GM23338 (cell line): Measurements from ENCODE around the gene NANS. TPM values are rescaled to one million over a fixed set of nuclear protein-coding genes. Genes with fewer than 3 reads are reported as not detected.

Source experiments
- ATAC-seq: fragments of 200-7000 bp; cut with Tn5 transposase; 3 replicates; pipeline ENCODE4 v1.9.1; 2020
- DNase-seq: peaks from one replicate; pipeline ENCODE4 v3.0.0-alpha.2; 2015; ENCODE audit warnings: low spot score
- H2AFZ ChIP-seq: fragments of 200-600 bp; sonication (generic); 2 replicates; pipeline ENCODE4 v1.8.0; 2016; ENCODE audit warnings: antibody characterized with exemption, mild to moderate bottlenecking, moderate library complexity
- H3F3A ChIP-seq: fragments of 200-600 bp; sonication (generic); replicated peaks from 2 replicates; pipeline ENCODE4 v1.8.0; 2017; ENCODE audit warnings: antibody characterized with exemption, mixed run types, low read depth
- H3K27ac ChIP-seq: fragments of 200-600 bp; sonication (generic); 2 replicates; pipeline ENCODE4 v1.6.1; 2016; ENCODE audit warnings: low read depth
- H3K27me3 ChIP-seq: fragments of 200-600 bp; sonication (generic); 2 replicates; pipeline ENCODE4 v1.8.0; 2016; ENCODE audit warnings: mild to moderate bottlenecking, mixed run types, moderate library complexity; ENCODE audit not compliant: insufficient read depth
- H3K36me3 ChIP-seq: fragments of 200-600 bp; sonication (generic); 2 replicates; pipeline ENCODE4 v1.8.0; 2016; ENCODE audit warnings: mild to moderate bottlenecking; ENCODE audit not compliant: insufficient read depth
- H3K4me1 ChIP-seq: fragments of 200-600 bp; sonication (generic); 2 replicates; pipeline ENCODE4 v1.8.0; 2016; ENCODE audit warnings: mild to moderate bottlenecking, moderate library complexity; ENCODE audit not compliant: insufficient read depth
- H3K4me2 ChIP-seq: fragments of 200-600 bp; sonication (generic); 2 replicates; pipeline ENCODE4 v1.7.1; 2017; ENCODE audit warnings: mixed run types
- H3K4me3 ChIP-seq: fragments of 200-600 bp; sonication (generic); 2 replicates; pipeline ENCODE4 v1.6.1; 2016; ENCODE audit warnings: mixed run types
- H3K79me2 ChIP-seq: fragments of 200-600 bp; sonication (generic); replicated peaks from 2 replicates; pipeline ENCODE4 v1.8.0; 2017; ENCODE audit warnings: mild to moderate bottlenecking; ENCODE audit not compliant: insufficient read depth
- H3K9me2 ChIP-seq: fragments of 200-600 bp; sonication (generic); 2 replicates; pipeline ENCODE4 v1.8.0; 2017; ENCODE audit not compliant: insufficient read depth
- H4K20me1 ChIP-seq: fragments of 200-600 bp; sonication (generic); replicated peaks from 2 replicates; pipeline ENCODE4 v1.8.0; 2017; ENCODE audit warnings: mild to moderate bottlenecking; ENCODE audit not compliant: insufficient read depth
- H3K27ac Mint-ChIP-seq: 2 replicates; pipeline ENCODE4 v1.8.0; 2020; ENCODE audit warnings: inconsistent platforms, mild to moderate bottlenecking, moderate library complexity, mixed read lengths
- H3K27me3 Mint-ChIP-seq: 3 replicates; pipeline ENCODE4 v1.8.0; 2022; ENCODE audit warnings: low read depth, mild to moderate bottlenecking, moderate library complexity, mixed read lengths, inconsistent platforms; ENCODE audit not compliant: insufficient read depth, poor library complexity
- H3K36me3 Mint-ChIP-seq: 3 replicates; pipeline ENCODE4 v1.8.0; 2021; ENCODE audit warnings: low read depth, mild to moderate bottlenecking, inconsistent platforms, moderate library complexity, mixed read lengths
- H3K4me1 Mint-ChIP-seq: 3 replicates; pipeline ENCODE4 v1.8.0; 2020; ENCODE audit warnings: mild to moderate bottlenecking, inconsistent platforms, mixed read lengths
- H3K4me3 Mint-ChIP-seq: 3 replicates; pipeline ENCODE4 v1.8.0; 2021; ENCODE audit warnings: moderate library complexity, mild to moderate bottlenecking, inconsistent platforms, mixed read lengths
- H3K9me3 Mint-ChIP-seq: 3 replicates; pipeline ENCODE4 v1.8.0; 2020; ENCODE audit warnings: moderate library complexity, mild to moderate bottlenecking, inconsistent platforms, mixed read lengths
- EZH2 ChIP-seq: fragments of 200-600 bp; sonication (generic); IDR thresholded peaks from one replicate; pipeline ENCODE4 v1.8.0; 2017; ENCODE audit warnings: antibody characterized with exemption, mild to moderate bottlenecking, low read depth; ENCODE audit not compliant: unreplicated experiment
- EZH2phosphoT487 ChIP-seq: fragments of 200-600 bp; sonication (generic); IDR thresholded peaks from one replicate; pipeline ENCODE4 v1.8.1; 2018; ENCODE audit warnings: antibody characterized with exemption; ENCODE audit not compliant: unreplicated experiment
- JUNB ChIP-seq: IDR thresholded peaks from one replicate; pipeline ENCODE4 v1.6.1; 2016; ENCODE audit warnings: antibody characterized with exemption; ENCODE audit not compliant: unreplicated experiment
- POLR2AphosphoS5 ChIP-seq: IDR thresholded peaks from 2 replicates; pipeline ENCODE4 v1.6.1; 2016; ENCODE audit warnings: antibody characterized with exemption, low read depth
- ZNF114 ChIP-seq: fragments of 250-450 bp; sonication (Bioruptor Pico); IDR thresholded peaks from 2 replicates; pipeline ENCODE4 v1.5.0; 2020; ENCODE audit warnings: mild to moderate bottlenecking, moderate library complexity
- ZNF331 ChIP-seq: fragments of 250-450 bp; sonication (Bioruptor Pico); IDR thresholded peaks from 2 replicates; pipeline ENCODE4 v1.5.0; 2020; ENCODE audit warnings: low read depth, mild to moderate bottlenecking, moderate library complexity
- ZNF462 ChIP-seq: fragments of 250-450 bp; sonication (Bioruptor Pico); IDR thresholded peaks from 2 replicates; pipeline ENCODE4 v1.5.0; 2020; ENCODE audit warnings: mild to moderate bottlenecking, moderate library complexity
- polyA plus RNA-seq: library from polyadenylated mRNA; unstranded; fragments of >200 nt; fragmentation: Nextera tagmentation; extraction: Ambion mirVana; gene quantifications from 2 replicates; pipeline ENCODE4 v1.2.1, GENCODE V29; 2016
- total RNA-seq: library from RNA; depleted of rRNA; stranded (reverse); fragments of >200 nt; shearing (Covaris generic); gene quantifications from 2 replicates; pipeline ENCODE4 v1.2.3, GENCODE V29; 2014
- TF ChIP-seq, protein P1 (sequence below): IDR thresholded peaks from 2 replicates; pipeline ENCODE4 v1.6.1; 2016; ENCODE audit warnings: antibody characterized with exemption

NANS gene
- total and polyA plus RNA-seq, 2 experiments from 2014 or later, result 67.3 to 77.4 TPM

DNA sequence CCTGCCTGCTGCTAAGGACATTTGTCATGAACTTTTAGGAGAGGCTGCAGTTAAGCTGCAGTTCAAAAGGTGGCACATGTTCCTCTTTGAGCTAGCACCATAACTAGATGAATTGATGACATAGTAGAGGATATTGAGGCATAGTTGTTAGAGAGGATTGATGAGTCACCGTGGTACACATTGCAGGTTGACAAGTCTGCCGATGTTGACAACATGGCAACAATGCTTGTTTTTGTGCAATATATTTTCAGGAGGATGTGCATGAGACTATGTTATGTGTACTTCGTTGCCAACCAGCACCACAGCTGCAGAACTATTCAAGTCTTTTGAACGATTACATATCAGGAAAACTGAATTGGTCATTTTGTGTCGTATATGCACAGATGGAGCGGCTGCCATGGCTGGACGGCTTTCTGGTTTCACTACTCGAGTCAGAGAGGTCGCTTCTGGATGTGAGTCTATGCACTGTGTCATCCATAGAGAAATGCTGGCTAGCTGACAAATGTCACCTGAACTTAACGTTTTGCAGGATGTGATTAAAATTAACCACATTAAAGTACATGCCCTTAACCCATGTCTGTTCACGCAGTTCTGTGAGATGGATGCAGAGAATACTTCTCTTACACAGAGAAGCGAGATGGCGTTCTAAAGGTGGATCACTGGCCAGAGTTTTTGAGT lies 49.1 kb upstream of the NANS start (continued):
- TF ChIP-seq ZNF462 (CRISPR knock-in tag), result no peak
- TF ChIP-seq, protein P1, sequence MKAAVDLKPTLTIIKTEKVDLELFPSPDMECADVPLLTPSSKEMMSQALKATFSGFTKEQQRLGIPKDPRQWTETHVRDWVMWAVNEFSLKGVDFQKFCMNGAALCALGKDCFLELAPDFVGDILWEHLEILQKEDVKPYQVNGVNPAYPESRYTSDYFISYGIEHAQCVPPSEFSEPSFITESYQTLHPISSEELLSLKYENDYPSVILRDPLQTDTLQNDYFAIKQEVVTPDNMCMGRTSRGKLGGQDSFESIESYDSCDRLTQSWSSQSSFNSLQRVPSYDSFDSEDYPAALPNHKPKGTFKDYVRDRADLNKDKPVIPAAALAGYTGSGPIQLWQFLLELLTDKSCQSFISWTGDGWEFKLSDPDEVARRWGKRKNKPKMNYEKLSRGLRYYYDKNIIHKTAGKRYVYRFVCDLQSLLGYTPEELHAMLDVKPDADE, result no peak
- no peak for TF ChIP-seq ZNF331 (CRISPR knock-in tag)
- TF ChIP-seq JUNB, result no peak

DNA sequence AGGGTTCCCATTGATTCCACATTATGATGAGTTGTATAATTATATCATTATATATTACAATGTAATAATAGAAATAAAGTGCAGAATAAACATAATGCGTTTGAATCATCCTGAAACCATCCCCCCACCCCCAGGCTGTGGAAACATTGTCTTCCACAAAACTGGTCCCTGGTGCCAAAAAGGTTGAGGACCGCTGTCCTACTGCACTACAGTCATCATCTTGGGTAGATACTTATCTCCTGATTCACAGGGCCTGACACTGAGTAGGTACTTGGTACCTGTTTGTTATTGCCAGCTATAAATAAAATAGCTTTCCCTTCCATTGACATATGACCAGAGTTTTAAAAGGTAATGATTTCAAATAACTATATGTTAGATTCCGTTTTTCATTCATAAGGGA lies 47.8 kb upstream of the NANS start:
- 0 out of 2 replicates have a peak, but pooled peaks cover 3% of the 10 kb centered on the region for H3F3A ChIP-seq
- no peaks in the 10 kb centered on the region for H3K27me3 ChIP-seq
- no peaks in the 10 kb centered on the region for H3K4me1 ChIP-seq
- Mint-ChIP-seq H3K36me3 (peaks cover 87% of the 10 kb centered on the region), H3K27ac (no peak overlapping the region), H3K9me3 (no peaks in the 10 kb centered on the region), H3K27me3 (peaks cover 3% of the 10 kb centered on the region), H3K4me3 (no peak overlapping the region), H3K4me1 (0 out of 3 replicates have a peak, but pooled peaks cover 2% of the 10 kb centered on the region)
- no peaks in the 10 kb centered on the region for H3K79me2 ChIP-seq
- ATAC-seq (no peak), DNase-seq (no peak)
- H2AFZ ChIP-seq, result no peak overlapping the region
- H3K27ac ChIP-seq, result no peak overlapping the region
- no peak overlapping the region for H3K4me3 ChIP-seq
- peaks cover 59% of the 10 kb centered on the region for H3K36me3 ChIP-seq
- no peak overlapping the region for H3K4me2 ChIP-seq
- H4K20me1 ChIP-seq, result peaks cover 26% of the 10 kb centered on the region
- H3K9me2 ChIP-seq, result no peaks in the 10 kb centered on the region
- TF ChIP-seq POLR2AphosphoS5 (no peak), ZNF114 (CRISPR knock-in tag) (no peak), EZH2 (no peak), EZH2phosphoT487 (no peak), ZNF462 (CRISPR knock-in tag) (no peak)
